ENCODE results near the gene LAIR2. TPM values are rescaled to one million over a fixed set of nuclear protein-coding genes. Genes with fewer than 3 reads are reported as not detected.
A peak's percentile ranks its signal among the peaks of the same experiment; 100 is the strongest.

LAIR2 gene
- total RNA-seq, 1 donor: not detected

- Histone ChIP-seq H3K4me2 (ENCODE audit: insufficient read depth, low read length) (no peak overlapping the region), H3K27ac (ENCODE audit: low read depth, low read length) (no peak overlapping the region), H3K9me3 (ENCODE audit: low read depth, low read length) (no peaks in the 10 kb centered on the region), H3K4me3 (ENCODE audit: insufficient read depth, low read length) (no peak overlapping the region), H3K79me2 (ENCODE audit: insufficient read depth, low read length) (peaks cover 53% of the 10 kb centered on the region), H4K20me1 (ENCODE audit: insufficient read depth, low read length) (peaks cover 42% of the 10 kb centered on the region), H3K4me1 (ENCODE audit: insufficient read depth, low read length) (peaks cover 23% of the 10 kb centered on the region), H2AFZ (ENCODE audit: low read length) (no peak overlapping the region), H3K36me3 (ENCODE audit: insufficient read depth, low read length) (peaks cover 54% of the 10 kb centered on the region), H3K27me3 (ENCODE audit: insufficient read depth, low read length) (no peaks in the 10 kb centered on the region)
- TF ChIP-seq CTCF (IDR thresholded peaks at IDR 0.05; ENCODE audit: extremely low read depth, low read depth, low read length): no peak
- DNase-seq (ENCODE audit: insufficient read length, low spot score, missing footprints): peak; percentile 52
Measured at GRCh38 chr19:54461210-54461609, 41.4 kb upstream of the LAIR2 start.

DNA sequence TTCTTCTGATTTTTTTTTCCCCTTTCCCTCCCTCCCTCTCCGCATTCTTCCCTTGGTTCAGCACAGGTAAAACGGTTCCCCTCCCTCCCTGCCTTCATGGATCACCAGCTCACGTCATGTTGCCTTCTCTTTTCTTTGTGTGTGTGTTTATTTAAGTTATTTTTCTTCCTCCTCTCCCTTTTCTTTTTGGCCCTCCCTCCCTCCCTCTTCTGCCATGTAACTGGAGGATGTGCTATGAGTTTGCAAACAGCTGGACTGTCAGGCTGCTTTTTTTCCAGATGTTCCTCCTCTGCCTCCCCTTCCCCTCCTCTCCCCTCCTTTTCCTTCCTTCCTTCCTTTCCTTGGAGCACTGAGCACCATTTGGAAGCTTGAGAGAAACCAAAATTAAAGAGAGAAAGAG is 41.0 kb upstream of the LAIR2 start:
- H3K9me3 ChIP-seq (ENCODE audit: low read depth, low read length): no peaks in the 10 kb centered on the region
- H3K27me3 ChIP-seq (ENCODE audit: insufficient read depth, low read length): no peaks in the 10 kb centered on the region
- H3K79me2 ChIP-seq (ENCODE audit: insufficient read depth, low read length): peaks cover 50% of the 10 kb centered on the region
- no peak overlapping the region for H3K4me2 ChIP-seq (ENCODE audit: insufficient read depth, low read length)
- no peak overlapping the region for H2AFZ ChIP-seq (ENCODE audit: low read length)
- H3K27ac ChIP-seq (ENCODE audit: low read depth, low read length): no peak overlapping the region
- TF ChIP-seq CTCF (IDR thresholded peaks at IDR 0.05; ENCODE audit: extremely low read depth, low read depth, low read length): no peak
- peaks cover 52% of the 10 kb centered on the region for H3K36me3 ChIP-seq (ENCODE audit: insufficient read depth, low read length)
- peak; percentile 50 for DNase-seq (ENCODE audit: insufficient read length, low spot score, missing footprints)
- H3K4me1 ChIP-seq (ENCODE audit: insufficient read depth, low read length): peaks cover 23% of the 10 kb centered on the region
- H3K4me3 ChIP-seq (ENCODE audit: insufficient read depth, low read length): no peak overlapping the region
- peaks cover 38% of the 10 kb centered on the region for H4K20me1 ChIP-seq (ENCODE audit: insufficient read depth, low read length)

DNA sequence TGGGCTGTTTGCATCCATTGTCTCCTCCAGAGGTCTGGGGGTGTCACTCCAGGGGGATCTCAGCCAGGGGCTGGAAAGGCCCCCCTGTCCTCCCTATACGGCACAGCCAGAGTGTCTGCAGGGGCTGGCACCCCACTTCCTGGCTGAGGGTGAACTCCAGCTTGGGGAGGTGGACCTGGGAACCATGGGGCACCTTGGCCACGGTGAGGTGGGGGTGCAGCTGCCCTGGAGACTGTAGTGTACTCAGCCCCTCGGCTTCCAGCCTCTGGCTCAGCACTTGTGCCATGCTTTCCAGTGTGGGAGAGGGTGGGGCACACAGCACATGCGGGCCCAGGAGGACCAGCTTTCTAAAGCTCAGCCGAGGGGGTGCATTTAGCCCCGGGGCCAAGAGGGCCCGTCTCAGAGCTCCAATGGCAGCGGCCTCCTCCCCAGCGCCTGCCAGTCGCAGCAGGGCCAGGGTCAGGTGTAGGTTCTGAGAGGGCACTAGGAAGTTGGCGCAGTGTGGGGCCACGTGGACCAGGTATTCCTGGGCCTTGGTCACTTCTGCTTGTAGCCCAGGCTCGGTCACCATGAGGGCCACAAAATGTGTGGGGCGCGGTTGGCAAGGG is 40.5 kb upstream of the LAIR2 start:
- Histone ChIP-seq H3K9me3 (ENCODE audit: low read depth, low read length) (no peaks in the 10 kb centered on the region), H4K20me1 (ENCODE audit: insufficient read depth, low read length) (peaks cover 33% of the 10 kb centered on the region), H2AFZ (ENCODE audit: low read length) (no peak overlapping the region), H3K36me3 (ENCODE audit: insufficient read depth, low read length) (peaks cover 47% of the 10 kb centered on the region), H3K79me2 (ENCODE audit: insufficient read depth, low read length) (peaks cover 45% of the 10 kb centered on the region), H3K4me3 (ENCODE audit: insufficient read depth, low read length) (peak overlapping the region; percentile 76), H3K4me2 (ENCODE audit: insufficient read depth, low read length) (peak overlapping the region; percentile 87), H3K27me3 (ENCODE audit: insufficient read depth, low read length) (no peaks in the 10 kb centered on the region), H3K27ac (ENCODE audit: low read depth, low read length) (peak overlapping the region; percentile 83), H3K4me1 (ENCODE audit: insufficient read depth, low read length) (peaks cover 23% of the 10 kb centered on the region)
- DNase-seq (ENCODE audit: insufficient read length, low spot score, missing footprints): peak; percentile 77
- TF ChIP-seq CTCF (IDR thresholded peaks at IDR 0.05; ENCODE audit: extremely low read depth, low read depth, low read length): no peak

- Histone ChIP-seq H3K27me3 (ENCODE audit: insufficient read depth, low read length) (no peaks in the 10 kb centered on the region), H2AFZ (ENCODE audit: low read length) (no peak overlapping the region)
Measured at GRCh38 chr19:54462655-54463530, 39.7 kb upstream of the LAIR2 start.

More at GRCh38 chr19:54462655-54463530, 39.7 kb upstream of the LAIR2 start:
- peak; percentile 18 for TF ChIP-seq CTCF (IDR thresholded peaks at IDR 0.05; ENCODE audit: extremely low read depth, low read depth, low read length)
- H3K4me2 ChIP-seq (ENCODE audit: insufficient read depth, low read length): peak overlapping the region; percentile 87
- peaks cover 41% of the 10 kb centered on the region for H3K79me2 ChIP-seq (ENCODE audit: insufficient read depth, low read length)
- peak overlapping the region; percentile 76 for H3K4me3 ChIP-seq (ENCODE audit: insufficient read depth, low read length)
- peaks cover 30% of the 10 kb centered on the region for H4K20me1 ChIP-seq (ENCODE audit: insufficient read depth, low read length)
- peak; percentile 93 for DNase-seq (ENCODE audit: insufficient read length, low spot score, missing footprints)
- peaks cover 39% of the 10 kb centered on the region for H3K36me3 ChIP-seq (ENCODE audit: insufficient read depth, low read length)
- no peaks in the 10 kb centered on the region for H3K9me3 ChIP-seq (ENCODE audit: low read depth, low read length)
- peaks cover 23% of the 10 kb centered on the region for H3K4me1 ChIP-seq (ENCODE audit: insufficient read depth, low read length)
- H3K27ac ChIP-seq (ENCODE audit: low read depth, low read length): peak overlapping the region; percentile 83
